NCI-H1417 (cell line): Measurements from ENCODE around the gene LRRC28.
A peak's percentile ranks its signal among the peaks of the same experiment; 100 is the strongest.

Experiments
- DNase-seq, 3 experiments: peaks; one replicate each; lab custom pipeline; 2025; lab: John Stamatoyannopoulos, UW

The LRRC28 gene

GRCh38 chr15:99343208-99343607 is 91.9 kb downstream of the LRRC28 start:
- DNase-seq: peak in 1 of 3 experiments; percentile 8

- peak in 1 of 3 experiments; percentile 22 for DNase-seq
Observed at GRCh38 chr15:99343881-99344551, 92.7 kb downstream of the LRRC28 start.

- no peak for DNase-seq
Observed at GRCh38 chr15:99344639-99345038, 93.4 kb downstream of the LRRC28 start.

- no peak for DNase-seq
Observed at GRCh38 chr15:99345242-99345641, 94.0 kb downstream of the LRRC28 start.

GRCh38 chr15:99345832-99346462 is 94.7 kb downstream of the LRRC28 start:
- no peak for DNase-seq

- DNase-seq: no peak
Observed at GRCh38 chr15:99347574-99347973, 96.3 kb downstream of the LRRC28 start.

GRCh38 chr15:99348412-99348811 is 97.1 kb downstream of the LRRC28 start:
- no peak for DNase-seq

- no peak for DNase-seq
Observed at GRCh38 chr15:99350408-99350807, 99.1 kb downstream of the LRRC28 start.

GRCh38 chr15:99359769-99360168 is 108.5 kb downstream of the LRRC28 start:
- no peak for DNase-seq

GRCh38 chr15:99361545-99362185 is 110.4 kb downstream of the LRRC28 start:
- DNase-seq: peak in 2 of 3 experiments; percentile 9 to 19

- DNase-seq: no peak
Observed at GRCh38 chr15:99365242-99365641, 114.0 kb downstream of the LRRC28 start.

GRCh38 chr15:99366013-99366412 is 114.7 kb downstream of the LRRC28 start:
- no peak for DNase-seq

GRCh38 chr15:99368743-99369142 is 117.5 kb downstream of the LRRC28 start:
- DNase-seq: no peak

- no peak for DNase-seq
Observed at GRCh38 chr15:99369196-99369595, 117.9 kb downstream of the LRRC28 start.

GRCh38 chr15:99371180-99372103 is 120.2 kb downstream of the LRRC28 start:
- DNase-seq: no peak

GRCh38 chr15:99385005-99385669 is 133.9 kb downstream of the LRRC28 start:
- DNase-seq: no peak

- DNase-seq: no peak
Observed at GRCh38 chr15:99385865-99386264, 134.6 kb downstream of the LRRC28 start.

GRCh38 chr15:99386391-99386790 is 135.1 kb downstream of the LRRC28 start:
- DNase-seq: no peak

- DNase-seq: no peak
Observed at GRCh38 chr15:99387421-99388168, 136.3 kb downstream of the LRRC28 start.

- DNase-seq: no peak
Observed at GRCh38 chr15:99390667-99391066, 139.4 kb downstream of the LRRC28 start.

- DNase-seq: no peak
Observed at GRCh38 chr15:99393641-99394040, 142.4 kb downstream of the LRRC28 start.
